SU-DHL-6 (cell line): Measurements from ENCODE around the gene MLIP.

ENCODE experiments used
- H2AFZ ChIP-seq: fragments of 200-600 bp; sonication (generic); 2 replicates; pipeline ENCODE4 v1.6.1; 2014; ENCODE audit warnings: low read depth, mild to moderate bottlenecking, moderate library complexity, mixed read lengths, antibody characterized with exemption, low read length; ENCODE audit not compliant: severe bottlenecking
- H3F3A ChIP-seq: fragments of 200-600 bp; shearing (Covaris generic); 2 replicates; pipeline ENCODE4 v1.6.0; 2016; ENCODE audit warnings: antibody characterized with exemption, mild to moderate bottlenecking; ENCODE audit not compliant: insufficient read depth
- H3K27ac ChIP-seq: fragments of 200-600 bp; sonication (generic); 2 replicates; pipeline ENCODE4 v1.5.1; 2016; ENCODE audit warnings: low read depth, mild to moderate bottlenecking, low read length, moderate library complexity, mixed read lengths
- H3K27me3 ChIP-seq: fragments of 200-600 bp; sonication (generic), shearing (Covaris generic); 2 replicates; pipeline ENCODE4 v1.6.0; 2014; ENCODE audit warnings: mild to moderate bottlenecking, low read length
- H3K36me3 ChIP-seq: fragments of 200-600 bp; sonication (generic); 2 replicates; pipeline ENCODE4 v1.6.1; 2014; ENCODE audit warnings: mild to moderate bottlenecking, low read length, mixed read lengths
- H3K4me2 ChIP-seq: fragments of 300-600, 200-600 bp; shearing (Covaris generic), sonication (generic); 2 replicates; pipeline ENCODE4 v1.6.0; 2014; ENCODE audit warnings: low read length, low read depth, mild to moderate bottlenecking; ENCODE audit not compliant: poor library complexity, severe bottlenecking
- H3K4me3 ChIP-seq: fragments of 200-600 bp; sonication (generic); 2 replicates; pipeline ENCODE4 v1.5.1; 2014; ENCODE audit warnings: antibody characterized with exemption, low read length, mild to moderate bottlenecking, mixed read lengths; ENCODE audit not compliant: insufficient read depth, poor library complexity, severe bottlenecking
- H3K79me2 ChIP-seq: fragments of 200-600 bp; sonication (generic); 2 replicates; pipeline ENCODE4 v1.6.1; 2014; ENCODE audit warnings: mild to moderate bottlenecking, low read length, moderate library complexity; ENCODE audit not compliant: insufficient read depth
- H3K9ac ChIP-seq: fragments of 200-600 bp; sonication (generic); 2 replicates; pipeline ENCODE4 v1.7.0; 2014; ENCODE audit warnings: mild to moderate bottlenecking, low read length
- H3K9me2 ChIP-seq: fragments of 200-600 bp; sonication (generic); replicated peaks from 2 replicates; pipeline ENCODE4 v1.6.1; 2014; ENCODE audit warnings: low read length; ENCODE audit not compliant: insufficient read depth
- H3K9me3 ChIP-seq: fragments of 200-600 bp; sonication (generic); 2 replicates; pipeline ENCODE4 v1.6.1; 2014; ENCODE audit warnings: low read length, mixed read lengths; ENCODE audit not compliant: insufficient read depth
- H4K20me1 ChIP-seq: fragments of 200-600 bp; sonication (generic); 2 replicates; pipeline ENCODE4 v1.6.1; 2014; ENCODE audit warnings: low read depth, mild to moderate bottlenecking, antibody characterized with exemption, low read length, moderate library complexity, mixed read lengths
- EZH2phosphoT487 ChIP-seq: fragments of 200-600 bp; sonication (generic), shearing (Covaris generic); conservative IDR thresholded peaks from 2 replicates; pipeline ENCODE4 v1.6.1; 2018; ENCODE audit warnings: mild to moderate bottlenecking, antibody characterized with exemption, low read length, moderate library complexity, mixed read lengths
- TF ChIP-seq, protein P1 (sequence below): fragments of 200-600 bp; sonication (generic); IDR thresholded peaks from one replicate; pipeline ENCODE4 v1.5.1; 2017; ENCODE audit warnings: antibody characterized with exemption, mild to moderate bottlenecking, low read length, moderate library complexity; ENCODE audit not compliant: insufficient read depth, poor library complexity, severe bottlenecking

The MLIP gene

DNA sequence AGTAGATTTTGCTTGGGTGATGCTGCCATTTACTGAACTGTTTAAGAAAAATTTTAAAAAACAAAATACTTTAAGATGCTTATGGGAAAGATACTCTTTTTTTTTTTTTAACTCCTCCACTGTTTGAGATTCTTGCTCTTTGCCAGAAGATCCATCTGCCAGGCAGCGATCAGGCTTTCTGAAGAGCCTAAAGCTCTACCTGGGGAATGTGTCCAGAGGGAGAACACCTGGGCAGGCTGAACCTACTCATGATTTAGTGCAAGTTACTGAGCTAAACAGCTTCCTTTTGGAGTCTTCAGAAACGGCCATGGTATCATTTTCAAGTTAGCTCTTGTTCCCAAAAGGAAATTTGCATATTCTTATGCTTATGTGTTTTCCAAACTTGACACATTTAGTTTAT lies 23.5 kb upstream of the MLIP start:
- H3K9ac ChIP-seq = no peak overlapping the region
- 0 out of 2 replicates have a peak, but pooled peaks cover 3% of the 10 kb centered on the region for H3K27me3 ChIP-seq
- no peaks in the 10 kb centered on the region for H4K20me1 ChIP-seq
- H2AFZ ChIP-seq = no peak overlapping the region
- no peaks in the 10 kb centered on the region for H3K36me3 ChIP-seq
- no peaks in the 10 kb centered on the region for H3K9me2 ChIP-seq
- H3K9me3 ChIP-seq = no peaks in the 10 kb centered on the region
- no peaks in the 10 kb centered on the region for H3K79me2 ChIP-seq
- no peak overlapping the region for H3K4me2 ChIP-seq
- H3K4me3 ChIP-seq = no peak overlapping the region
- H3F3A ChIP-seq = no peaks in the 10 kb centered on the region
- TF ChIP-seq EZH2phosphoT487 = no peak
- TF ChIP-seq, protein P1, sequence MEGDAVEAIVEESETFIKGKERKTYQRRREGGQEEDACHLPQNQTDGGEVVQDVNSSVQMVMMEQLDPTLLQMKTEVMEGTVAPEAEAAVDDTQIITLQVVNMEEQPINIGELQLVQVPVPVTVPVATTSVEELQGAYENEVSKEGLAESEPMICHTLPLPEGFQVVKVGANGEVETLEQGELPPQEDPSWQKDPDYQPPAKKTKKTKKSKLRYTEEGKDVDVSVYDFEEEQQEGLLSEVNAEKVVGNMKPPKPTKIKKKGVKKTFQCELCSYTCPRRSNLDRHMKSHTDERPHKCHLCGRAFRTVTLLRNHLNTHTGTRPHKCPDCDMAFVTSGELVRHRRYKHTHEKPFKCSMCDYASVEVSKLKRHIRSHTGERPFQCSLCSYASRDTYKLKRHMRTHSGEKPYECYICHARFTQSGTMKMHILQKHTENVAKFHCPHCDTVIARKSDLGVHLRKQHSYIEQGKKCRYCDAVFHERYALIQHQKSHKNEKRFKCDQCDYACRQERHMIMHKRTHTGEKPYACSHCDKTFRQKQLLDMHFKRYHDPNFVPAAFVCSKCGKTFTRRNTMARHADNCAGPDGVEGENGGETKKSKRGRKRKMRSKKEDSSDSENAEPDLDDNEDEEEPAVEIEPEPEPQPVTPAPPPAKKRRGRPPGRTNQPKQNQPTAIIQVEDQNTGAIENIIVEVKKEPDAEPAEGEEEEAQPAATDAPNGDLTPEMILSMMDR = no peak
- H3K27ac ChIP-seq = no peak overlapping the region

DNA sequence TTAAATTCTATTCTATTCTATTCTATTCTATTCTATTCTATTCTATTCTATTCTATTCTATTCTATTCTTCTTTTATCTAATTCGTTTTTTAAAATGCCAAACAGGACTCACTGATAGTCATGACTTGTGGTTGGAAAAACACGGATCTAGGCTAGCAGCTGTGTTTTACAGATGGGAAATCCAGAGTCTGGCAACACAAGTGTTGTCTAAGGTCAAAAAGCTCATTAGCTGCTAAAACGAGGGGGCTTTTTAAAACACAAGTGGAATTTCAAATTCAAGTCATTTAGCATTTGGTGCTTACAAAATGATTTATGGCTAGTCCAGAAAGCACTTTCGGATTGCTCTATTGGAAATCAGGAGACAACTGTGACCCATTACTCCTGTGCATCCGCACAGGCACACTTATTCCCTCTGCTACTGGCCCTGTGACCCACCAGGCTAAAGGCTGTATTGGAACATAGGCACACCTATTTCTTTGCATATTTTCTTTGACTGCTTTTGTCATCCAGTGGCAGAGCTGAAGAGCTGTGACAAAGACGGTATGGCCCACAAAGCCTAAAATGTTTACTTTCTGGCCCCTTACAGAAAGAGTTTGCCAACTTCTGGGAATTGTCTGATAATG lies 17.8 kb upstream of the MLIP start:
- H3F3A ChIP-seq = no peaks in the 10 kb centered on the region
- H3K27ac ChIP-seq = no peak overlapping the region
- H3K4me2 ChIP-seq = no peak overlapping the region
- H3K9me2 ChIP-seq = no peaks in the 10 kb centered on the region
- H2AFZ ChIP-seq = no peak overlapping the region
- H4K20me1 ChIP-seq = no peaks in the 10 kb centered on the region
- no peaks in the 10 kb centered on the region for H3K27me3 ChIP-seq
- no peaks in the 10 kb centered on the region for H3K36me3 ChIP-seq
- no peak overlapping the region for H3K4me3 ChIP-seq
- no peaks in the 10 kb centered on the region for H3K79me2 ChIP-seq
- no peaks in the 10 kb centered on the region for H3K9me3 ChIP-seq
- no peak overlapping the region for H3K9ac ChIP-seq
- TF ChIP-seq EZH2phosphoT487 = no peak
- TF ChIP-seq, protein P1 = no peak

DNA sequence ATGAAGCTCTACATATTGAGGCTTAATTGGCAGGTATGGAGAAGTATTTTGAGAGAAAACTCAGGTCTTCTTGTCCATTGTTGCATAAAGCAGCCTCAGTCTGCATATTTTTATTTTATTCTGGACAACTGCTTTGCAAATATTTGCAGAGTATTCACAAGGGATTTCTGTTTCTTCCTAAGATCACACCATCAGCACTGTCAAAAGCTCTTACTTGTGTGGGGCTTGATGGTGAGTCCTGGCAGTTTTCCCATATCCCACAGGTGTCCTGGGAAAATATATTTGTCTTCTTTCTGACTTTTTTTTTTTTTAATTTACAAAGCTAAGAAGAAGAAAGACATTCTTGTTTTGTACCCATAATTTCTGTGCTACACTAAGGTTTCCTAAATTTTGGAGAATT lies 16.9 kb upstream of the MLIP start:
- Histone ChIP-seq H3K27me3 (no peaks in the 10 kb centered on the region), H3K9ac (no peak overlapping the region), H2AFZ (no peak overlapping the region), H3K9me2 (no peaks in the 10 kb centered on the region), H3K36me3 (no peaks in the 10 kb centered on the region), H3K27ac (no peak overlapping the region), H3K4me3 (no peak overlapping the region), H3K79me2 (no peaks in the 10 kb centered on the region), H3K9me3 (no peaks in the 10 kb centered on the region), H3K4me2 (no peak overlapping the region), H3F3A (no peaks in the 10 kb centered on the region), H4K20me1 (no peaks in the 10 kb centered on the region)
- TF ChIP-seq, protein P1 = no peak
- no peak for TF ChIP-seq EZH2phosphoT487

DNA sequence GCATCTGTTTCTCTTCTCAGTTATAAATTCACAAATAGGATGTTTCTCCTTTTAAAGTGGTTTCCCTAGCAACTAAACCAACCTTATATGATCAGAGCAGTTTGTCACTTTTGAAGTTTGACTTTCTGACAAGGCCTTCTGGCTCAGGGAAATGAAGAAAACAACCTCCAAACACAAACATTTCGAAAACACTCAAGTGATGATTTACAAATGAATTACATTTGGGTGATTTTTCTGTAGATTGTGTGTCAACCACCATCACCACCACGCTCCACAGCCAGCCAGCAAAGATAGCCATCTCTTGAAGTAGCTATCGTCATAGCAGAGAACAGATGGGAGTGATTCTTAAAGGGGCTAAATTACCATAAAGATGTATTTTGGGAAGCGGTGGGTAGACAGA lies 16.5 kb upstream of the MLIP start:
- Histone ChIP-seq H3K79me2 (no peaks in the 10 kb centered on the region), H3K36me3 (no peaks in the 10 kb centered on the region), H3K27ac (no peak overlapping the region), H3K9ac (no peak overlapping the region), H3K9me3 (no peaks in the 10 kb centered on the region), H3F3A (no peaks in the 10 kb centered on the region), H3K27me3 (no peaks in the 10 kb centered on the region), H3K4me3 (no peak overlapping the region), H3K9me2 (no peaks in the 10 kb centered on the region), H4K20me1 (no peaks in the 10 kb centered on the region), H2AFZ (no peak overlapping the region), H3K4me2 (no peak overlapping the region)
- TF ChIP-seq, protein P1 = no peak
- TF ChIP-seq EZH2phosphoT487 = no peak
